Mesenchymal stem cell (in vitro differentiated cells and primary cell): ENCODE results near the gene TMEM179B.

Source experiments
- DNase-seq: peaks from one replicate; pipeline ENCODE4 v3.0.0-alpha.2; 2013
- H2AFZ ChIP-seq: one replicate; pipeline ENCODE4 v1.6.1; 2013; ENCODE audit warnings: low read depth, mild to moderate bottlenecking, control low read depth, inconsistent platforms, low read length, moderate library complexity
- H2AK5ac ChIP-seq: 2 replicates; pipeline ENCODE4 v1.6.1; 2013; ENCODE audit warnings: low read length, moderate library complexity, mild to moderate bottlenecking, inconsistent platforms; ENCODE audit not compliant: severe bottlenecking
- H2BK120ac ChIP-seq: one replicate; pipeline ENCODE4 v1.6.1; 2013; ENCODE audit warnings: low read depth, mild to moderate bottlenecking, inconsistent platforms, low read length, moderate library complexity
- H2BK12ac ChIP-seq, 2 experiments: one replicate each; pipeline ENCODE4 v1.6.1; 2013; ENCODE audit warnings: inconsistent platforms in 2 of 2, low read length in 2 of 2, mild to moderate bottlenecking in 2 of 2, moderate library complexity in 2 of 2, control low read depth in 1 of 2
- H2BK15ac ChIP-seq: one replicate; pipeline ENCODE4 v1.6.1; 2013; ENCODE audit warnings: mild to moderate bottlenecking, low read depth, inconsistent platforms; ENCODE audit not compliant: poor library complexity, severe bottlenecking
- H2BK5ac ChIP-seq: 2 replicates; pipeline ENCODE4 v1.6.1; 2013; ENCODE audit warnings: low read depth, mild to moderate bottlenecking, low read length, control low read depth, inconsistent platforms; ENCODE audit not compliant: poor library complexity, severe bottlenecking
- H3K14ac ChIP-seq, 2 experiments: one replicate each; pipeline ENCODE4 v1.6.1; 2013; ENCODE audit warnings: inconsistent platforms in 2 of 2, low read length in 2 of 2, control low read depth in 1 of 2, mild to moderate bottlenecking in 1 of 2, moderate library complexity in 1 of 2
- H3K18ac ChIP-seq, 2 experiments: one replicate each; pipeline ENCODE4 v1.6.1; 2013; ENCODE audit warnings: inconsistent platforms in 2 of 2, low read length in 2 of 2, control low read depth in 1 of 2, low read depth in 1 of 2, mild to moderate bottlenecking in 1 of 2
- H3K23ac ChIP-seq, 2 experiments: one replicate each; pipeline ENCODE4 v1.6.1; 2013; ENCODE audit warnings: inconsistent platforms in 2 of 2, low read length in 2 of 2, mild to moderate bottlenecking in 2 of 2, moderate library complexity in 2 of 2, control low read depth in 1 of 2
- H3K27ac ChIP-seq: 2 replicates; pipeline ENCODE4 v1.5.1; 2013; ENCODE audit warnings: mild to moderate bottlenecking, moderate library complexity, low read length, control low read depth, inconsistent platforms; ENCODE audit not compliant: poor library complexity, severe bottlenecking
- H3K27me3 ChIP-seq, 2 experiments: 2 replicates each; pipeline versions ENCODE4 v1.6.1 to v1.7.0; 2013; ENCODE audit warnings: low read length in 2 of 2, mild to moderate bottlenecking in 2 of 2, moderate library complexity in 2 of 2, control low read depth in 1 of 2, inconsistent platforms in 1 of 2; ENCODE audit not compliant: control insufficient read depth in 1 of 2, insufficient read depth in 1 of 2
- H3K36me3 ChIP-seq, 2 experiments: 2 replicates each; pipeline versions ENCODE4 v1.6.1 to v1.7.0; 2013; ENCODE audit warnings: low read length in 2 of 2, control low read depth in 1 of 2, inconsistent platforms in 1 of 2, low read depth in 1 of 2, mild to moderate bottlenecking in 1 of 2; ENCODE audit not compliant: insufficient read depth in 2 of 2, control insufficient read depth in 1 of 2
- H3K4ac ChIP-seq, 2 experiments: one replicate each; pipeline ENCODE4 v1.6.1; 2013; ENCODE audit warnings: inconsistent platforms in 2 of 2, low read length in 2 of 2, mild to moderate bottlenecking in 2 of 2, moderate library complexity in 2 of 2, control low read depth in 1 of 2, low read depth in 1 of 2
- H3K4me1 ChIP-seq: 2 replicates; pipeline ENCODE4 v1.6.1; 2013; ENCODE audit warnings: low read depth, low read length, control low read depth; ENCODE audit not compliant: control insufficient read depth, insufficient read depth
- H3K4me2 ChIP-seq: 2 replicates; pipeline ENCODE4 v1.6.1; 2013; ENCODE audit warnings: low read length, mild to moderate bottlenecking, inconsistent platforms; ENCODE audit not compliant: poor library complexity, severe bottlenecking
- H3K4me3 ChIP-seq, 2 experiments: 2 replicates each; pipeline versions ENCODE4 v1.5.1 to v1.7.0; 2013; ENCODE audit warnings: low read length in 2 of 2, mild to moderate bottlenecking in 2 of 2, control low read depth in 1 of 2, low read depth in 1 of 2; ENCODE audit not compliant: insufficient read depth in 1 of 2
- H3K79me1 ChIP-seq: replicated peaks from 2 replicates; pipeline ENCODE4 v1.6.1; 2013; ENCODE audit warnings: mild to moderate bottlenecking, control low read depth, low read length, inconsistent platforms; ENCODE audit not compliant: poor library complexity, severe bottlenecking
- H3K9ac ChIP-seq: 2 replicates; pipeline ENCODE4 v1.7.0; 2013; ENCODE audit warnings: mild to moderate bottlenecking, low read length, moderate library complexity
- H3K9me3 ChIP-seq: 2 replicates; pipeline ENCODE4 v1.7.0; 2013; ENCODE audit warnings: mild to moderate bottlenecking, low read length; ENCODE audit not compliant: control insufficient read depth
- H4K8ac ChIP-seq: one replicate; pipeline ENCODE4 v1.6.1; 2013; ENCODE audit warnings: inconsistent platforms, mild to moderate bottlenecking, low read length, moderate library complexity
- H4K91ac ChIP-seq: one replicate; pipeline ENCODE4 v1.6.1; 2013; ENCODE audit warnings: mild to moderate bottlenecking, low read length, inconsistent platforms
- WGBS: methylation state at CpG from one replicate; pipeline ENCODE4 v1.1.7; 2013; ENCODE audit warnings: mixed read lengths; 5-methylcytosine and 5-hydroxymethylcytosine counted together

The TMEM179B gene

GRCh38 chr11:62796281-62796680, 9.1 kb downstream of the TMEM179B start:
- 88% methylated on average over 7 of the region's 7 CpGs for WGBS

GRCh38 chr11:62799486-62799885, 12.3 kb downstream of the TMEM179B start:
- H2BK15ac ChIP-seq: no peak overlapping the region
- WGBS: 96% methylated on average over 10 of the region's 10 CpGs
- peaks cover 82 to 90% of the 10 kb centered on the region in 2 experiments for H3K36me3 ChIP-seq

More at GRCh38 chr11:62796281-62796680, 9.1 kb downstream of the TMEM179B start:
- H3K4me2 ChIP-seq: no peak overlapping the region
- H3K27me3 ChIP-seq: no peaks in the 10 kb centered on the region
- H3K14ac ChIP-seq: no peak overlapping the region
- no peak overlapping the region for H3K4me3 ChIP-seq
- no peak overlapping the region for H4K91ac ChIP-seq
- H3K9me3 ChIP-seq: no peaks in the 10 kb centered on the region
- H3K4me1 ChIP-seq: peaks cover 9% of the 10 kb centered on the region
- H3K36me3 ChIP-seq: peaks cover 85 to 90% of the 10 kb centered on the region in 2 experiments
- no peak overlapping the region for H3K18ac ChIP-seq
- H2AK5ac ChIP-seq: no peak overlapping the region
- no peak overlapping the region for H3K9ac ChIP-seq
- no peak overlapping the region for H2BK5ac ChIP-seq
- H2AFZ ChIP-seq: no peak overlapping the region
- H4K8ac ChIP-seq: no peak overlapping the region
- DNase-seq: no peak
- no peak overlapping the region for H3K23ac ChIP-seq
- no peak overlapping the region for H2BK15ac ChIP-seq
- H2BK12ac ChIP-seq: no peak overlapping the region
- peaks cover 36% of the 10 kb centered on the region for H3K79me1 ChIP-seq
- H2BK120ac ChIP-seq: no peak overlapping the region
- H3K4ac ChIP-seq: no peak overlapping the region
- H3K27ac ChIP-seq: no peak overlapping the region

GRCh38 chr11:62801071-62801470, 13.9 kb downstream of the TMEM179B start:
- Histone ChIP-seq H3K4ac (no peak overlapping the region), H2AK5ac (no peak overlapping the region), H2AFZ (no peak overlapping the region), H4K8ac (no peak overlapping the region), H3K4me2 (no peak overlapping the region), H3K4me1 (peaks cover 6% of the 10 kb centered on the region), H2BK120ac (no peak overlapping the region), H3K79me1 (peaks cover 34% of the 10 kb centered on the region), H3K9me3 (no peaks in the 10 kb centered on the region), H3K14ac (no peak overlapping the region), H4K91ac (no peak overlapping the region), H3K4me3 (no peak overlapping the region), H3K27me3 (no peaks in the 10 kb centered on the region), H3K18ac (no peak overlapping the region), H2BK5ac (no peak overlapping the region), H3K23ac (no peak overlapping the region), H3K36me3 (peaks cover 67 to 74% of the 10 kb centered on the region in 2 experiments), H2BK15ac (no peak overlapping the region), H2BK12ac (no peak overlapping the region), H3K27ac (no peak overlapping the region), H3K9ac (no peak overlapping the region)
- 96% methylated on average over 4 of the region's 4 CpGs for WGBS
- no peak for DNase-seq

More at GRCh38 chr11:62799486-62799885, 12.3 kb downstream of the TMEM179B start:
- Histone ChIP-seq H3K18ac (no peak overlapping the region), H3K9me3 (no peaks in the 10 kb centered on the region), H2AFZ (no peak overlapping the region), H3K4me2 (no peak overlapping the region), H3K4me1 (peaks cover 6% of the 10 kb centered on the region), H4K91ac (no peak overlapping the region), H3K4me3 (no peak overlapping the region), H3K27ac (no peak overlapping the region), H2BK5ac (no peak overlapping the region), H3K4ac (no peak overlapping the region), H2BK120ac (no peak overlapping the region), H3K9ac (no peak overlapping the region), H4K8ac (no peak overlapping the region), H3K14ac (no peak overlapping the region), H3K79me1 (peaks cover 42% of the 10 kb centered on the region), H2AK5ac (no peak overlapping the region), H3K27me3 (no peaks in the 10 kb centered on the region), H3K23ac (no peak overlapping the region), H2BK12ac (no peak overlapping the region)
- DNase-seq: no peak

- peak overlapping the region; percentile 51 for H3K4me2 ChIP-seq
Observed at GRCh38 chr11:62804310-62805075, 17.3 kb downstream of the TMEM179B start.

More at GRCh38 chr11:62804310-62805075, 17.3 kb downstream of the TMEM179B start:
- Histone ChIP-seq H3K27me3 (no peaks in the 10 kb centered on the region), H3K23ac (peak overlapping the region in 1 of 2 experiments; percentile 67), H2BK15ac (no peak overlapping the region), H2BK5ac (no peak overlapping the region), H3K4me1 (peaks cover 16% of the 10 kb centered on the region), H3K18ac (peak overlapping the region; percentile 45 to 54), H3K79me1 (peaks cover 20% of the 10 kb centered on the region), H3K4me3 (peak overlapping the region; percentile 94 to 95), H3K9ac (peak overlapping the region; percentile 98), H3K9me3 (no peaks in the 10 kb centered on the region), H4K91ac (no peak overlapping the region), H2AK5ac (no peak overlapping the region), H2BK12ac (no peak overlapping the region), H3K27ac (peak overlapping the region; percentile 38), H3K14ac (peak overlapping the region in 1 of 2 experiments; percentile 68), H2AFZ (no peak overlapping the region), H2BK120ac (no peak overlapping the region), H3K4ac (peak overlapping the region in 1 of 2 experiments; percentile 78), H4K8ac (peak overlapping the region; percentile 5), H3K36me3 (peaks cover 39 to 41% of the 10 kb centered on the region in 2 experiments)
- WGBS: 8% methylated on average over 13 of the region's 14 CpGs
- DNase-seq: peak; percentile 75
